ENCODE measurements around the gene GSS. TPM values are rescaled to one million over a fixed set of nuclear protein-coding genes. Genes with fewer than 3 reads are reported as not detected.

GSS gene
- total RNA-seq, 3 donors from 2014 or later = 33.4 to 61.9 (median 53.7) TPM

DNA sequence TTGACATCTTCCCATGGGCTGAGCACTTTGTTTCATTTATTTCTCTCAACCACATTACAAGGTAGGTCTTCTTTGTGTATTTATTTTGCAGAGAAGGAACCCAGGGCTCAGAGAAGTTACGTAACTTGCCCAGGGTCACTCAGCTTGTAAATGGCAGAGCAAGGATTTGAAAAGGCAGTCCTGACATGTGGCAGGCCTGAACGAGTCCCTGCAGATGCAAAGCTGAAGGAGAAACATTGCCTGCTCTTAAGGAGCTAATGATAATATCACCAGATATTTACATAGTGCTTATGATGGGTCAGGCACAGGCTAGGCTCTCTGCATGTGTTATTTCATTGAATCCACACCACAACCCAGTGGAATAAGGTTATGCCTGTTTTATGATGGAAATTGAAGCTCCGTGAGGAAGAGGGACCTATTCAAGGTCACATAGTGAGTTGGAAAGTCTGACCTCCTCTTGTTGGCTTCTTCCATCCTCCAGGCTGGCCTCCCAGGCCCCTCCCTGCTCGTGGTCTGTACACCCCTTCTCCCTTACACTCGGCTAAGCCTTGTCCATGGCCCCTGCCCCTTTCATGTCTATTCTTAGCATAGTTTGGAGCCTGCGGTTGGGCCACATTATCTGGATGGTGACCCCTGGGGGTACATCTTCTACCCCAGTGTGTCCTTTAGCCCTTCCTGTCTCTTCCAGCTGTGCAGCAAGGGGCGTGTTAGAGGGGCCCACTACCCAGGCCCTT, 12.6 kb upstream of the GSS start:
- no peak for DNase-seq (ENCODE audit: low spot score in 2 of 2)
- H3K4me1 ChIP-seq = no peaks in the 10 kb centered on the region
- H3K27ac ChIP-seq = no peak overlapping the region

DNA sequence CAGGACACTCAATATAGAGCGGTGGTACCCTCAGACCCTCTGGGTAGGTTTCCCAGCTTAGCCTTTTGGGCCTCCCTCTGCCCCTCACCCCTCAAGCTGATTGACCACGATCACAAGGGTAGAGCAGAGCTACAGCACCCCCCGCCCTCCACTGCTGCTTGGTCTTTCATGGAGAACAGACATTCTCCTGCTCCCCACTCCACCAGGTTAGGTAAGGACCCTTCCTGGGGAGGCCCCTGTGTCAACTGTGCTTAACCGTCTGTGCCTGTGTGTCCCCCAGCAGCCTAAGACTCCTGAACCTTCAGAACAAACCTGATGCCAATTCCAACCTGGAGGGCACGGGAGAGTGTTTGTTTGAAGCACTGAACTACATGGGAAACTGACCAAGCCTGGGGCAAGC, 11.8 kb upstream of the GSS start:
- intact Hi-C loops (cut with DNase I; ENCODE audit: low total_unique reads) = no loop called here
- Histone ChIP-seq H3K36me3 (no peaks in the 10 kb centered on the region), H3K27ac (no peak overlapping the region), H3K27me3 (no peaks in the 10 kb centered on the region), H3K4me3 (no peak overlapping the region), H3K4me1 (no peaks in the 10 kb centered on the region), H3K9me3 (no peaks in the 10 kb centered on the region)
- DNase-seq (ENCODE audit: low spot score in 2 of 2) = no peak
- no peak for TF ChIP-seq POLR2AphosphoS5 (IDR thresholded peaks at IDR 0.05)
- TF ChIP-seq, protein P1, sequence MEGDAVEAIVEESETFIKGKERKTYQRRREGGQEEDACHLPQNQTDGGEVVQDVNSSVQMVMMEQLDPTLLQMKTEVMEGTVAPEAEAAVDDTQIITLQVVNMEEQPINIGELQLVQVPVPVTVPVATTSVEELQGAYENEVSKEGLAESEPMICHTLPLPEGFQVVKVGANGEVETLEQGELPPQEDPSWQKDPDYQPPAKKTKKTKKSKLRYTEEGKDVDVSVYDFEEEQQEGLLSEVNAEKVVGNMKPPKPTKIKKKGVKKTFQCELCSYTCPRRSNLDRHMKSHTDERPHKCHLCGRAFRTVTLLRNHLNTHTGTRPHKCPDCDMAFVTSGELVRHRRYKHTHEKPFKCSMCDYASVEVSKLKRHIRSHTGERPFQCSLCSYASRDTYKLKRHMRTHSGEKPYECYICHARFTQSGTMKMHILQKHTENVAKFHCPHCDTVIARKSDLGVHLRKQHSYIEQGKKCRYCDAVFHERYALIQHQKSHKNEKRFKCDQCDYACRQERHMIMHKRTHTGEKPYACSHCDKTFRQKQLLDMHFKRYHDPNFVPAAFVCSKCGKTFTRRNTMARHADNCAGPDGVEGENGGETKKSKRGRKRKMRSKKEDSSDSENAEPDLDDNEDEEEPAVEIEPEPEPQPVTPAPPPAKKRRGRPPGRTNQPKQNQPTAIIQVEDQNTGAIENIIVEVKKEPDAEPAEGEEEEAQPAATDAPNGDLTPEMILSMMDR (IDR thresholded peaks at IDR 0.05) = no peak
- TF ChIP-seq POLR2A (IDR thresholded peaks at IDR 0.05) = no peak

More for the DNA sequence above, 12.6 kb upstream of the GSS start:
- H3K4me3 ChIP-seq = no peak overlapping the region
- TF ChIP-seq, protein P1 (IDR thresholded peaks at IDR 0.05) = no peak
- TF ChIP-seq POLR2A (IDR thresholded peaks at IDR 0.05) = no peak
- no peak for TF ChIP-seq POLR2AphosphoS5 (IDR thresholded peaks at IDR 0.05)
- H3K9me3 ChIP-seq = no peaks in the 10 kb centered on the region
- intact Hi-C loops (cut with DNase I; ENCODE audit: low total_unique reads) = no loop called here
- H3K36me3 ChIP-seq = no peaks in the 10 kb centered on the region
- no peaks in the 10 kb centered on the region for H3K27me3 ChIP-seq

DNA sequence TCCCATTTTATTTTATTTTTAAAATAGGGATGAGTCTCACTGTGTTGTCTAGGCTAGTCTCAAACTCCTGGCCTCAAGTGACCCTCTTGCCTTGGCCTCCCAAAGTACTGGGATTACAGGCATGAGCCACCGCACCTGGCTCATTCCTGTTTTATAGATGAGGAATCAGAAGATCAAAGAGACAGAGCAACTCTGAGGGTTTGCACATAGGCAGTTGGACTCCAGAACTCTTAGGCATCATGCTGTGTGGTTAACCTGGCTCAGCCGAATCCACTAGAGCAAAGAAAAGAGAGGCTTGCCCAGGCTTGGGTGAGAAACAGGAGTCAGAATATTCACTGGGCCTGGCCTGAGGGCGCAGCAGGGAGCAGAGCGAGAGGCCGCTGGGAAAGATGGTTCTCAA, 9.4 kb upstream of the GSS start:
- Histone ChIP-seq H3K27ac (no peak overlapping the region), H3K4me1 (no peaks in the 10 kb centered on the region), H3K27me3 (no peaks in the 10 kb centered on the region), H3K36me3 (no peaks in the 10 kb centered on the region), H3K9me3 (no peaks in the 10 kb centered on the region), H3K4me3 (no peak overlapping the region)
- DNase-seq (ENCODE audit: low spot score in 2 of 2) = no peak
- intact Hi-C loops (cut with DNase I; ENCODE audit: low total_unique reads) = no loop called here
- no peak for TF ChIP-seq POLR2AphosphoS5 (IDR thresholded peaks at IDR 0.05)
- TF ChIP-seq, protein P1 (IDR thresholded peaks at IDR 0.05) = no peak

DNA sequence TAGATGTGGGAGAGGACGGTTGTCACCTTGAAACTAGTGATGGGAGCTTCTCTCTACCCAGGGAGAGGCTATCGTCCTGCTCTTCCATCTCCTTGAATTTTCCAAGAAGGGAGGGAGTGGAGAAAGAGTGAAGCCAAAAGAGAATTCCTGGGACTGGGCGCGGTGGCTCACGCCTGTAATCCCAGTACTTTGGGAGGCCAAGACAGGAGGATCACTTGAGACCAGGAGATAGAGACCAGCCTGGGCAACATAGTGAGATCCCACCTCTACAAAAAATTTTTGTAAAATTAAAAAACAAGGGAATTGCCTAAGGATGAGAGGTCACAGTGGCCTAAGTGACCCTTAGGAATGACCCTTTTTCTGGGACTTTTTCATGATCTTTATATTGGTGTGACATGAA, 8.9 kb upstream of the GSS start:
- no peaks in the 10 kb centered on the region for H3K4me1 ChIP-seq
- intact Hi-C loops (cut with DNase I; ENCODE audit: low total_unique reads) = no loop called here
- no peak overlapping the region for H3K27ac ChIP-seq
- TF ChIP-seq POLR2AphosphoS5 (IDR thresholded peaks at IDR 0.05) = no peak
- TF ChIP-seq, protein P1 (IDR thresholded peaks at IDR 0.05) = no peak
- TF ChIP-seq POLR2A (IDR thresholded peaks at IDR 0.05) = no peak
- H3K4me3 ChIP-seq = no peak overlapping the region
- H3K9me3 ChIP-seq = no peaks in the 10 kb centered on the region
- no peaks in the 10 kb centered on the region for H3K36me3 ChIP-seq
- no peak for DNase-seq (ENCODE audit: low spot score in 2 of 2)
- H3K27me3 ChIP-seq = no peaks in the 10 kb centered on the region

DNA sequence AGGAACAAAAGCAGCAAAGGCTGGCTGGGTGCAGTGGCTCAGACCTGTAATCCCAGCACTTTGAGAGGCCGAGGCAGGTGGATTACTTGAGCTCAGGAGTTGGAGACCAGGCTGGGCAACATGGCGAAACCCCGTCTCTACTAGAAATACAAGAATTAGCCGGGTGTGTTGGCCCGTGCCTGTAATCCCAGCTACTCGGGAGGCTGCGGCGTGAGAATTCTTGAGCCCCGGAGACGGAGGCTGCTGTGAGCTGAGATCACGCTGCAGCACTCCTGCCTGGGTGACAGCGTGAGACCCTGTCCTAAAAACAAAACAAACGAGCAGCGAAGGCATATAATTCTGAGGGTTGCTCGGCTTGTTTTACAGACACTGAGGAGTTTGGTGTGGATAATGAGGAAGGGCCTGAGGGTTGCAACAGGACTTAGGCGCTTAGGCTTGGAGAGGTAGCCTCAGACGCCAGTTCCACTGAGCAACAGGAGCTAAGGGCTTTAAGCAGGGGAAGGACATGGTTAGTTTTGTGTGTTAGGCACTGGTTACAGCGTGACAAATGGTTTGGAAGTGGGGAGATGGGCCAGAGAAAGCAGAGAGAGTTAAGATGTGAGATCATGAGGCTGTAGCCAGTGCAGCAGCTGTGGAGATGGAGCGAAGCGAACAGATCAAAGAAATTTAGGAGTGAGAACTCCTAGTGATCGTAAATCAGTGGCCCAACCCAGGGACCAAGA, 1.3 kb upstream of the GSS start:
- H3K36me3 ChIP-seq = no peaks in the 10 kb centered on the region
- no peaks in the 10 kb centered on the region for H3K9me3 ChIP-seq
- peaks cover 0 to 4% of the 10 kb centered on the region in 2 donors for H3K4me1 ChIP-seq
- intact Hi-C loops (cut with DNase I; ENCODE audit: low total_unique reads) = loop anchor here (5.0 kb wide), 1 partner anchor 85 kb away; the partner anchor contains the start of gene GGT7
- DNase-seq (ENCODE audit: low spot score in 2 of 2) = no peak
- peak overlapping the region in 1 of 2 donors; percentile 94 for H3K27ac ChIP-seq
- no peak overlapping the region for H3K4me3 ChIP-seq
- TF ChIP-seq, protein P1 (IDR thresholded peaks at IDR 0.05) = no peak
- no peak for TF ChIP-seq POLR2A (IDR thresholded peaks at IDR 0.05)
- no peak for TF ChIP-seq POLR2AphosphoS5 (IDR thresholded peaks at IDR 0.05)
- no peaks in the 10 kb centered on the region for H3K27me3 ChIP-seq
